OCI-LY3 (cell line): ENCODE data around the gene PIEZO1.

Source experiments
- H2AFZ ChIP-seq: fragments of 200-600, 300-600 bp; shearing (Covaris generic); 2 replicates; pipeline ENCODE4 v1.6.0; 2014; ENCODE audit warnings: antibody characterized with exemption, low read depth, low read length
- H3K27ac ChIP-seq: fragments of 200-600, 300-600 bp; sonication (generic); 2 replicates; pipeline ENCODE4 v1.5.1; 2014; ENCODE audit warnings: mild to moderate bottlenecking, low read length, moderate library complexity, mixed read lengths
- H3K27me3 ChIP-seq: fragments of 200-600, 300-600 bp; sonication (generic); 2 replicates; pipeline ENCODE4 v1.6.1; 2014; ENCODE audit warnings: low read depth, low read length, mixed read lengths
- H3K36me3 ChIP-seq: fragments of 200-600, 300-600 bp; sonication (generic); replicated peaks from 2 replicates; pipeline ENCODE3; 2014; ENCODE audit warnings: low read depth, low read length, mixed read lengths
- H3K4me1 ChIP-seq: fragments of 300-600, 200-600 bp; sonication (generic); 2 replicates; pipeline ENCODE4 v1.6.1; 2014; ENCODE audit warnings: low read length, mixed read lengths
- H3K4me2 ChIP-seq: fragments of 200-600, 300-600 bp; sonication (generic); 2 replicates; pipeline ENCODE4 v1.6.1; 2014; ENCODE audit warnings: low read length, mixed read lengths
- H3K4me3 ChIP-seq: fragments of 300-600, 200-600 bp; sonication (generic); 2 replicates; pipeline ENCODE4 v1.5.1; 2014; ENCODE audit warnings: antibody characterized with exemption, mild to moderate bottlenecking, low read length, moderate library complexity
- H3K79me2 ChIP-seq: fragments of 300-600, 200-600 bp; shearing (Covaris generic); 2 replicates; pipeline ENCODE4 v1.6.1; 2014; ENCODE audit warnings: mild to moderate bottlenecking, low read length, mixed read lengths
- H3K9ac ChIP-seq: fragments of 300-600, 200-600 bp; shearing (Covaris generic); 2 replicates; pipeline ENCODE4 v1.6.0; 2014; ENCODE audit warnings: mild to moderate bottlenecking, low read length, moderate library complexity
- H3K9me3 ChIP-seq: fragments of 200-600, 300-600 bp; shearing (Covaris generic); 2 replicates; pipeline ENCODE4 v1.6.1; 2014; ENCODE audit warnings: low read length, mixed read lengths; ENCODE audit not compliant: insufficient read depth
- H4K20me1 ChIP-seq: fragments of 200-600, 300-600 bp; sonication (generic); 2 replicates; pipeline ENCODE4 v1.6.1; 2016; ENCODE audit warnings: low read length, mixed read lengths; ENCODE audit not compliant: insufficient read depth
- CTCF ChIP-seq: fragments of 200-600, 300-600 bp; sonication (generic); IDR thresholded peaks from 2 replicates; pipeline ENCODE4 v1.5.1; 2014; ENCODE audit warnings: antibody characterized with exemption, low read length, low read depth
- EZH2phosphoT487 ChIP-seq: fragments of 200-600 bp; shearing (Covaris generic); IDR thresholded peaks from 2 replicates; pipeline ENCODE4 v1.6.1; 2018; ENCODE audit warnings: antibody characterized with exemption, mixed run types, low read depth

The PIEZO1 gene

GRCh38 chr16:88787579-88788314 is 2.7 kb upstream of the PIEZO1 start:
- TF ChIP-seq CTCF, result no peak
- Histone ChIP-seq H3K36me3 (no peaks in the 10 kb centered on the region), H3K4me1 (peaks cover 21% of the 10 kb centered on the region), H3K4me3 (no peak overlapping the region), H3K4me2 (no peak overlapping the region), H3K27me3 (peaks cover 32% of the 10 kb centered on the region), H3K79me2 (peaks cover 20% of the 10 kb centered on the region), H3K9ac (no peak overlapping the region), H4K20me1 (no peaks in the 10 kb centered on the region), H2AFZ (no peak overlapping the region), H3K27ac (no peak overlapping the region), H3K9me3 (no peaks in the 10 kb centered on the region)

DNA sequence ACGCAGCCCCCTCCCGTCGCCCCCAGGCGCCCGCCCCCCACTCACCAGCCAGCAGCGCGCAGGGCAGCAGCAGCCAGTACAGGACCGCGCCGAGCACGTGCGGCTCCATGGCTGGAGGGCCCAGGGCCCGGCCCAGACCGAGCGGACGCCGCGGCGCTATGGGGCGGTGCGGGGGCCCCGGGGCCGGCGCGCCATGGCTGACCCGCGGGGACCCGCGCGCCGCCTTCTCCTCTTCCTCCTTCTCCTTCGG is 239 bp downstream of the PIEZO1 start:
- Histone ChIP-seq H3K9ac (peak overlapping the region; percentile 79), H3K79me2 (peaks cover 50% of the 10 kb centered on the region), H3K4me3 (peak overlapping the region; percentile 84), H3K4me1 (peaks cover 33% of the 10 kb centered on the region), H3K36me3 (no peaks in the 10 kb centered on the region), H2AFZ (no peak overlapping the region), H4K20me1 (no peaks in the 10 kb centered on the region), H3K27me3 (peaks cover 8% of the 10 kb centered on the region; the same call in 1 of the 2 replicates), H3K9me3 (no peaks in the 10 kb centered on the region), H3K27ac (no peak overlapping the region), H3K4me2 (peak overlapping the region; percentile 57)
- TF ChIP-seq EZH2phosphoT487 (no peak), CTCF (no peak)

DNA sequence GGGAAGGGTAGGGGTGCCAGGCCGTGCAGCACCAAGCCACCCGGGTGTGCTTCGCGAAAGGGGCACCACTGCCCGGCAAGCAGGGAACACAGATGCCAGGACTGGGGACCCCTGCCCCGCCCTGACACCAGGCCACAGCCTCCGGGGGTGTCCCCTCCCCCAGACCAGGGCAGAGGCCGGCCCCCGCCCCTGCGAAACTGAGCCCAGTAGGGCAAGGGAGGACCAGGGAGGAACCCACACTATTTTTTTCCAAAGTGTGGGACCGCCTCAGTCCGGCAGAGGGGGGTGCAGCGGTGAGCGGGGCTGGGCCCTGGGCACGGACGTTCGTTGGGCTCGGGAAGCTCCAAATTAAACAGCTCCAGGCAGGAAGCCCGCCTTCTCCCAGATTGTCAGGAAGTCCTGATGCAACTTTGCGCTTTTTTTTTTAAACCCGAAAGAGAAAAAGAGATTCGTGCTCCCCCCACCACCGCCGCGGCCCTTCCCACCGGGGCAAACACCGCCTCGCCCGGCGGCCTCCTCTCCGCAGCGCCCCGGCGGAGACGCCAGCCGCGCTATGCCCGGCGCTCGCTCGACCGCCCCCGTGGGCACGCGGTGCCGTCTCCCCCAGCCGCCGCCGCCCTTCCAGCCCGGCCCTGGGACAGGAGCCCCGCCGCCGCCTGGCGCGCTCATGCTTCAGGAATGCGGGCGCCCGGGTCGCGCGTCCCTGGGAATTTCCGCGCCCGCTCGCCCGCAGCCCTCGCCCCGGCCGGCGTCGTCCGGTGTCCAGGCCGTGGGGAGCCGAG is 755 bp downstream of the PIEZO1 start:
- Histone ChIP-seq H3K36me3 (no peaks in the 10 kb centered on the region), H4K20me1 (no peaks in the 10 kb centered on the region), H3K9ac (peak overlapping the region; percentile 79), H3K27me3 (0 out of 2 replicates have a peak, but pooled peaks cover 4% of the 10 kb centered on the region), H2AFZ (no peak overlapping the region; the same call in 1 of the 2 replicates), H3K4me1 (peaks cover 33% of the 10 kb centered on the region), H3K4me3 (peak overlapping the region; percentile 84), H3K9me3 (no peaks in the 10 kb centered on the region), H3K79me2 (peaks cover 55% of the 10 kb centered on the region), H3K4me2 (peak overlapping the region; percentile 57), H3K27ac (no peak overlapping the region)
- peak; percentile 36 for TF ChIP-seq CTCF
- no peak for TF ChIP-seq EZH2phosphoT487

DNA sequence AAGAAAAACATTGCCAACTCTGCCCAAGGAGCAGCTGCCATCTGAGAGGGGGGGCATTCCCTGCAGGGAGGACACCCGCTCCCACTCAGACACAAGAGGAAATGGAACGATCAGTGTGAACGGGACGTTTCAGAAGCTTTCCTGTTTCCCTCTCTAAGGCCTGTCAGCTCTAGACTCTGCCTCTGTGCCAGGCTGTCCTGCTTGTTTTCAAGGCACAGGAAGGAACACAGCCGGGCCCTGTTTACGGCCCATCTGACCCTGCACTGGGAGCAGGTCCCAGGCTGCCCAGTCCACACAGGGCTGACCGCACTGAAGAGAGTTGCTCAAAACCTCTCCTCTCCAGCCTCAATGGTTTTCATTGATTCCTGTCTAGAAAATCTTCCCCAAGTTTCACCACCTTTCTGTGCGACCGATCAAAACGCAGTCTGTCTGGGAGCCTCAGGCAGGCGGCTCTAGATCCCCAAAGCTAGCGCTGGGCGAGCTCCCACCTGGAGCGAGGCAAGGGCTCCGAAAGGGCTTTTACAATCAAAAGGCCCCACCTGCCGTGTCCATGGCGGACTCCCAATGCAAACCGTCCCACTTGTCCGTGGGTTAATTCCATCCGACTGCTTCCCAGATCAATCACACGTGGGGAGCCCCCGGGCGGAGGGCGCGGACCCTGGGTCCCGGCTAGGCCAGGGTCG is 1.5 kb downstream of the PIEZO1 start:
- TF ChIP-seq CTCF (no peak), EZH2phosphoT487 (no peak)
- Histone ChIP-seq H3K4me1 (peaks cover 33% of the 10 kb centered on the region), H3K79me2 (peaks cover 57% of the 10 kb centered on the region), H3K4me2 (peak overlapping the region; percentile 57), H3K36me3 (no peaks in the 10 kb centered on the region), H3K27me3 (0 out of 2 replicates have a peak, but pooled peaks cover 4% of the 10 kb centered on the region), H3K9ac (peak overlapping the region; percentile 79), H2AFZ (no peak overlapping the region), H3K4me3 (peak overlapping the region; percentile 84), H3K27ac (no peak overlapping the region), H4K20me1 (no peaks in the 10 kb centered on the region), H3K9me3 (no peaks in the 10 kb centered on the region)
